Kidney epithelial cell (primary cell): ENCODE results near the gene TOP3A. TPM values are rescaled to one million over a fixed set of nuclear protein-coding genes. Genes with fewer than 3 reads are reported as not detected.

ENCODE experiments used
- DNase-seq: peaks from one replicate; pipeline ENCODE4 v3.0.0-alpha.2; 2010; ENCODE audit warnings: low read depth
- H3K27me3 ChIP-seq: 2 replicates; pipeline ENCODE4 v1.6.0; 2011; ENCODE audit warnings: low read length; ENCODE audit not compliant: control insufficient read depth, insufficient read depth
- H3K36me3 ChIP-seq: 2 replicates; pipeline ENCODE4 v1.5.1; 2011; ENCODE audit warnings: low read length; ENCODE audit not compliant: control insufficient read depth, insufficient read depth
- H3K4me3 ChIP-seq: 2 replicates; pipeline ENCODE4 v1.5.1; 2011; ENCODE audit warnings: low read depth, mild to moderate bottlenecking, control low read depth, low read length
- total RNA-seq: library from RNA; depleted of rRNA; stranded (reverse); fragments of >200 nt; gene quantifications from 2 replicates; pipeline ENCODE4 v1.2.3, GENCODE V29; 2015
- TF ChIP-seq, protein P1 (sequence below): IDR thresholded peaks from 2 replicates; pipeline ENCODE4 v1.5.1; 2011; ENCODE audit warnings: mild to moderate bottlenecking, moderate library complexity, low read length, control low read depth, inconsistent platforms; ENCODE audit not compliant: insufficient read depth, poor library complexity, severe bottlenecking

TOP3A gene
- total RNA-seq, 1 donor from 2014 or later, result 35.6 TPM

DNA sequence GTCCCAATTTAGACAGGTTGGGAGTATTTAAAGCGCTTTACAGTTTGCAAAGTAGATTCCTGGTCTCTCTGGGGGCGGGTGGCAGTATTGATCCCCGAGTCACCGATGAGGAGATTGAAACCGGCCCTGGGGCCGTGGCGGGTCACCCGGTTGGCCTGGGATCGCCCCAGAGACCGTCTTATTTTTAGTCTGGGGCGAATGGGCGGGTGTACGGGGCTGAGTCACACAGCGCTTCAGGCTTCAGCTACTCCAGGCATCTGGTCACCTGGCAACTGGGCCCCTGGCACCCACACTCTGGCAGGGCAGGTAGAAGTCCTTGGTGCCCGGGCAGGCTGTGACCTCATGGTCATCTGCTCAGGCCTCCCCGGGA lies 53.7 kb downstream of the TOP3A start:
- TF ChIP-seq, protein P1, sequence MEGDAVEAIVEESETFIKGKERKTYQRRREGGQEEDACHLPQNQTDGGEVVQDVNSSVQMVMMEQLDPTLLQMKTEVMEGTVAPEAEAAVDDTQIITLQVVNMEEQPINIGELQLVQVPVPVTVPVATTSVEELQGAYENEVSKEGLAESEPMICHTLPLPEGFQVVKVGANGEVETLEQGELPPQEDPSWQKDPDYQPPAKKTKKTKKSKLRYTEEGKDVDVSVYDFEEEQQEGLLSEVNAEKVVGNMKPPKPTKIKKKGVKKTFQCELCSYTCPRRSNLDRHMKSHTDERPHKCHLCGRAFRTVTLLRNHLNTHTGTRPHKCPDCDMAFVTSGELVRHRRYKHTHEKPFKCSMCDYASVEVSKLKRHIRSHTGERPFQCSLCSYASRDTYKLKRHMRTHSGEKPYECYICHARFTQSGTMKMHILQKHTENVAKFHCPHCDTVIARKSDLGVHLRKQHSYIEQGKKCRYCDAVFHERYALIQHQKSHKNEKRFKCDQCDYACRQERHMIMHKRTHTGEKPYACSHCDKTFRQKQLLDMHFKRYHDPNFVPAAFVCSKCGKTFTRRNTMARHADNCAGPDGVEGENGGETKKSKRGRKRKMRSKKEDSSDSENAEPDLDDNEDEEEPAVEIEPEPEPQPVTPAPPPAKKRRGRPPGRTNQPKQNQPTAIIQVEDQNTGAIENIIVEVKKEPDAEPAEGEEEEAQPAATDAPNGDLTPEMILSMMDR, result no peak
- H3K36me3 ChIP-seq, result peaks cover 4% of the 10 kb centered on the region
- peak; percentile 69 for DNase-seq
- H3K27me3 ChIP-seq, result no peaks in the 10 kb centered on the region
- H3K4me3 ChIP-seq, result peak overlapping the region; percentile 89

DNA sequence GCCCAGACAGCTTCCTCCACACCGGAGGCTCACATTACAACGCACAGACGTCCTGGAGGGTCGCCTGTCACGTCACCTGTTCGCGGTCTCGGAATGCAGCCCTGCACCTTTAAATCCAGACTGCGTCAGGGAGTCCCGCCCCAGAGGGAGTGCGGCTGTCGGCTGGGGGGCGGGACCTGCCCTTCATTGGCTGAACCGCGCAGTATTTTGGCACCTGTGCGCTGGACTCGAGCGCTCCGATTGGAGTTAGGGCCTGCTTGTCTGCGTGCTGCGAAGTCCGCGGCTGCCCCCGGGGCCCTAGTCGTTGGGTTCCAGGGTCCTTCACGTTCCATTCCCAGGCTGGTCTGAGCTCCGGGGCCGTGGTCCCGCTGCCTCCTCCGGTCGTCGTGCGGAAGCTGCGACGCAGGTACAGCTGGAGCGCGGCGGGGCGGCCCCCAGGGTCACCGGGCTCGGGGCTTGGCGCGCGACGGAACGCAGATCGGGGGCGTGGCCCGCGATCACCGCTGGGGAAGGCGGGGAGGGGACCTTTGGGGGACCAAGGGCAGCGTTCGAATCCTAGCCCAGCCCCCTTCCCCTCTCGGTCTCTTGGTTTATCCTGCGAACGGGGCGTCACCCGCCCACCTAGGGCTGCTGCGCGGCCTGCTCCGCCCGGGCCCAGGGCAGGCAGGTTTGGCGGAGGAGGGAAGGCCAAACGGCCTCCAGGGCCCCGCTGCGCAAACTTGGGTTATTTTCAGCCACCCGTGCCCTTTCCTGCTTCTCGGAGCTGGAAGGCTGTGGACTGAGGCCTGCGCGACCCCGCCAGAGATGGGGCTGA lies 54.3 kb downstream of the TOP3A start, which contains the start of gene MIEF2:
Gene MIEF2, plus strand, starts transcription at position 331 of the 814 bp plus-strand sequence. CDS start 2,059 bp downstream, outside the sequence.
- H3K4me3 ChIP-seq, result peak within 1 kb of the TSS; percentile 89
- TF ChIP-seq, protein P1, result no peak
- peaks cover 4% of the 10 kb centered on the region for H3K36me3 ChIP-seq
- H3K27me3 ChIP-seq, result no peaks in the 10 kb centered on the region
- peak; percentile 89 for DNase-seq

DNA sequence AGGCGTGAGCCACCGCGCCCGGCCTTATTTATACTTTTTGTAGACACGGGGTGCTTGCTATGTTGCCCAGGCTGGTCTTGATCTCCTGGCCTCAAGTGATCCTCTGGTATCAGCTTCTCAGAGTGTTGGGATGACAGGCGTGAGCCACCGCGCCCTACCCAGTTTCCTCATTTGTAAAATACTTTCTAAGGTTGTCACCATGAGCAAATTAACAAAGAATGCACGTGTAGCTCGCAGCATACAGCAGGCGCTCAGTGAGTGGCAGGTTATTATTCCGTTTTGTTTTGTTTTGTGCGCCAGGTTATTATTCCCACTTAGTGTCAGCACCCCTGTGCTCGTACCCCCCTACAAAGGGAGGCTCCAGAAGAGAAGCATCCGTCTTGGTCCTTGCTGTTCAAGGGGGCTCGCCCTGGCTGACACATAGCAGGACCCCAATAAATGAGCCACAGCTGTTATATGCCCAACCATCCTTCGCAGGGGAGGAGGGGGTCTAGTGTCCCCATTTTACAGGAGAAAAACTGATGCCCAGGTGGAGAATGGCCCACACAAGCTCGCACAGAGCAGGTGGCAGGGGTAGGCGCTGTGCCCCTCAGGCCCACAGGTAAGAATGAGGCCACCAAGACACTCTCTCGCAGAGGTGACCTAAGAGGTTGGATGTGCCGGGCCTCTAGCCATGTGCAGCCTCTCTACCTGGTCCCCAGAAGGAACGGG lies 55.0 kb downstream of the TOP3A start:
- Histone ChIP-seq H3K36me3 (peaks cover 5% of the 10 kb centered on the region), H3K27me3 (no peaks in the 10 kb centered on the region), H3K4me3 (peak overlapping the region; percentile 10)
- TF ChIP-seq, protein P1, result no peak
- no peak for DNase-seq

DNA sequence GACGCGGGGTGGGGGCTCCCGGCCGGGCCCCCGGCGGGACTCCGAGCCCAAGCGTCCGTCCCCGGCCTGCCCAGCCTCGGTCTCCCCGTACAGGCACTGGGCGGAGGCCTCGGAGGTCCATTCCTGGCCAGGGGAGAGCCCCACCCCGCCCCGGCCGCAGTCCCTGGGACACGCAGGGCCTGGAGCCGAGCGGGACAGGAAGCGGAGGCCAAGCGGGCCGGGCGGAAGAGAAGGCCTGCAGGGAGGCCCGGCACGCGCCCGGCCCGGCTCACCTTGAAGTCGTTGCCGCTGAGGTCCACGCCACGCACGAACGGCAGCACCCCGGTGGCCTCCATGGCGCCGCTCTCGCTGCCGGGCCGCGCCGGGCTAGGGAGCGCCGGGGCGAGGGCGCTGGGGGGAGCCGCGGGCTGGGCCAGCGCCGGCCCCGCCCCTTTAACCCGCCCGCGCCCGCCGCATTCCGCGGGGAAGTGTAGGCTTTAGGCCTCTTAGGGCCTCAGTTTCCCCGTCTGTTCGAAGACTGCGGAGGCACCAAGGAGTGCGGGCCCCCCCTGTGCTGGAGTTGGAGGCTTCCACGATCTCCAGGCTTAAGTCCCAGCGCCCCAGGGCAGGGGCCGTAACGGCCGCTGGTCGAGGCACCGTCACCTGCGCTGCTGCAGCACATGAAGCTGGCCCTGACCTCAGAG lies 56.3 kb downstream of the TOP3A start, which contains the start of gene FLII:
Gene FLII, minus strand, starts transcription at position 383 of the 683 bp plus-strand sequence. Its CDS starts 48 bp downstream, at position 335.
- Histone ChIP-seq H3K4me3 (peak within 1 kb of the TSS; percentile 86), H3K36me3 (peaks cover 6% of the 10 kb centered on the region), H3K27me3 (no peaks in the 10 kb centered on the region)
- DNase-seq, result no peak
- TF ChIP-seq, protein P1, result no peak

DNA sequence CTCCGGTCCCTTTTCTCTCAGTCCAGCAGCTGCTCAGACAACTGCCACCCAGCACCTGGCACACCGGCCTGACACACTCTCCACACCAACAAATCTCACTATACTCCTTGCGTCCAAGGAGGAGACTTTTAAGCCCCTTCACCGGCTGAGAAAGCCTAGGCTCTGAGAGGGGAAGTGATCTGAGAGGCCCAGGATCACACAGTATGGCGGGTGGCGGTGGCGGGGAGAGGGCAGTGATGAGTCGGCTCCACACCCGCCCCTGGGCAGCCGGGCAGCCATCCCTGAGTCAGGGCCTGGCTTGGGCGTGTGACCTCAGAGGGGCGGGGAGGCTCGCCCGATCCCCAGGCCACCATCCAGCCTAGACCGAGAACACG lies 56.8 kb downstream of the TOP3A start:
- no peak for DNase-seq
- Histone ChIP-seq H3K27me3 (no peaks in the 10 kb centered on the region), H3K36me3 (peaks cover 5% of the 10 kb centered on the region), H3K4me3 (peak overlapping the region; percentile 86)
- TF ChIP-seq, protein P1, result peak; percentile 16
